Transverse colon (tissue), 3 donors: ENCODE data around the gene UTP11.

Experiments
- CTCF ChIP-seq, 5 experiments: fragments of 200-600 bp in 3 of 5; fragments of 450-650 bp in 2 of 5; sonication (generic) in 3 of 5; IDR thresholded peaks; 1 replicate in 2 of 5; 2 replicates in 3 of 5; pipeline ENCODE4 v1.5.1; 2016 to 2017; ENCODE audit warnings: antibody characterized with exemption in 5 of 5, inconsistent platforms in 3 of 5, mild to moderate bottlenecking in 2 of 5, moderate library complexity in 1 of 5
- EP300 ChIP-seq: sonication (generic); formaldehyde crosslinking; IDR thresholded peaks from one replicate; pipeline ENCODE4 v1.6.1; 2017; ENCODE audit warnings: antibody characterized with exemption, low read depth

GRCh38 chr1:38020396-38020795 lies 7.9 kb downstream of the UTP11 start:
- TF ChIP-seq CTCF (IDR thresholded peaks at IDR 0.05) (no peak), EP300 (no peak)
